Measurements from ENCODE around the gene CD302.

CD302 gene

DNA sequence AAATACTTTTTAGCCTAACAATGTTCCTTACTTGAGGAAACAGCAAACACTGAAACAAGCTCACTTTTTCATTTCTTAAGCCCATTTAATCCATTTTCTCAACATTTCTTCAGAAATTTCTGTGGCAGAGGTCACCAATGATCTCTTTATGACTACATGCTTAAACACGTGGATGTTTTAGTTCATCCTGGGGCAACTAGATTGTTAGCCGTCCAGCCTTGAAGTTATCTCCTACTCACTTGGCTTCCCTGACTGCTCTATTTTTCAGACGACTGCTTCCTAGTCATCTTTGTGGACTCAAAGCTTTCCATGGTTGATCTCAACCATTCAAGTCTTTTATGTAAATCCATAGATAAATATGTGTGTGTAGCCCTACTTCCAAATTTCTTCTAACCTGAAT, 24.1 kb downstream of the CD302 start:
- no peak overlapping the region for H3K4me3 ChIP-seq (ENCODE audit: low read depth in 1 of 2, low read length in 2 of 2)
- no peaks in the 10 kb centered on the region for H3K4me1 ChIP-seq (ENCODE audit: control insufficient read depth in 1 of 2, insufficient read depth in 2 of 2, low read length in 2 of 2)
- peaks cover 0 to 3% of the 10 kb centered on the region in 2 donors for H3K36me3 ChIP-seq (ENCODE audit: control insufficient read depth in 1 of 2, insufficient read depth in 2 of 2, low read length in 2 of 2)
- no peaks in the 10 kb centered on the region for H3K9me3 ChIP-seq (ENCODE audit: control insufficient read depth in 1 of 2, low read length in 2 of 2)
- no peaks in the 10 kb centered on the region for H3K27me3 ChIP-seq (ENCODE audit: low read depth, low read length)
- no peak overlapping the region for H3K27ac ChIP-seq (ENCODE audit: low read length)

DNA sequence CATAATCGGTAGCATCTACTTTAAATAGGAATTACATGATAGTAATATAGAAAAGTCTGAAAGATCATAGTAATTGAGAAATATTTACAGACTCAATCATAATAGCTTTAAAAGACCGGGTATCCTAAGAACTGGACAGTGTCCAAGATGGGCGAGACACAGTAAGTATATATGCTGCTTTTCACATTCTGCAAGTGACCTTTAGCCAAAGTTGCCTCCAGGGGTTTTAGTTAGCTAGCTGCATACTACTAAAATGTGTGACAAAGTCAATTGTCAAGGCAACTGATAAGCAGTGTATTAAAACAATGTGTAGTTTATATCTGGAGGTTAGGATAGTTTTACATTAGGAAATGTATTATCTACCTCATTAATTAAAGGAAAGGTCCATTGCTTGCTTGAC, 24.6 kb downstream of the CD302 start:
- Histone ChIP-seq H3K4me3 (ENCODE audit: low read depth in 1 of 2, low read length in 2 of 2) (no peak overlapping the region), H3K27ac (ENCODE audit: low read length) (no peak overlapping the region), H3K36me3 (ENCODE audit: control insufficient read depth in 1 of 2, insufficient read depth in 2 of 2, low read length in 2 of 2) (peaks cover 0 to 5% of the 10 kb centered on the region in 2 donors), H3K4me1 (ENCODE audit: control insufficient read depth in 1 of 2, insufficient read depth in 2 of 2, low read length in 2 of 2) (no peaks in the 10 kb centered on the region), H3K27me3 (ENCODE audit: low read depth, low read length) (no peaks in the 10 kb centered on the region), H3K9me3 (ENCODE audit: control insufficient read depth in 1 of 2, low read length in 2 of 2) (no peaks in the 10 kb centered on the region)

DNA sequence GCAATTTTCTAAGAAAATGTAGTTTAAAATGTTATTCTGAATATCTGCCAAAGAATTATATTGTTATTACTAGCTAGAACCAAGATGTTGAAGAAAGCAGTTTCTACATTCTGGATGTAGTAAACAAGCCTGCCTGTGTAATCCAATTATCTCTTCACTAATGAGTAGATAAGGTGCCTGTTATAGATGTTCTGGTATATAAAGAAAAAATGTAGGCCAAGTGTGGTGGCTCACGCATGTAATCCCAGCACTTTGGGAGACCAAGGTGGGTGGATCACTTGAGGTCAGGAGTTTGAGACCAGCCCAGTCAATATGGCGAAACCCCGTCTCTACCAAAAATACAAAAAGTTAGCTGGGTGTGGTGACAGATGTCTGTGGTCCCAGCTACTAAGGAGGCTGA, 28.9 kb downstream of the CD302 start:
- H3K4me3 ChIP-seq (ENCODE audit: low read depth in 1 of 2, low read length in 2 of 2), result no peak overlapping the region
- no peak overlapping the region for H3K27ac ChIP-seq (ENCODE audit: low read length)
- H3K9me3 ChIP-seq (ENCODE audit: control insufficient read depth in 1 of 2, low read length in 2 of 2), result no peaks in the 10 kb centered on the region
- H3K27me3 ChIP-seq (ENCODE audit: low read depth, low read length), result no peaks in the 10 kb centered on the region
- no peaks in the 10 kb centered on the region for H3K4me1 ChIP-seq (ENCODE audit: control insufficient read depth in 1 of 2, insufficient read depth in 2 of 2, low read length in 2 of 2)
- H3K36me3 ChIP-seq (ENCODE audit: control insufficient read depth in 1 of 2, insufficient read depth in 2 of 2, low read length in 2 of 2), result peaks cover 12% of the 10 kb centered on the region in 2 donors

- Histone ChIP-seq H3K9me3 (ENCODE audit: control insufficient read depth in 1 of 2, low read length in 2 of 2) (no peaks in the 10 kb centered on the region), H3K4me1 (ENCODE audit: control insufficient read depth in 1 of 2, insufficient read depth in 2 of 2, low read length in 2 of 2) (no peaks in the 10 kb centered on the region), H3K27me3 (ENCODE audit: low read depth, low read length) (no peaks in the 10 kb centered on the region), H3K36me3 (ENCODE audit: control insufficient read depth in 1 of 2, insufficient read depth in 2 of 2, low read length in 2 of 2) (peaks cover 37 to 51% of the 10 kb centered on the region in 2 donors), H3K27ac (ENCODE audit: low read length) (no peak overlapping the region), H3K4me3 (ENCODE audit: low read depth in 1 of 2, low read length in 2 of 2) (no peak overlapping the region)
Measured at GRCh38 chr2:159762075-159762474, 35.9 kb downstream of the CD302 start.

DNA sequence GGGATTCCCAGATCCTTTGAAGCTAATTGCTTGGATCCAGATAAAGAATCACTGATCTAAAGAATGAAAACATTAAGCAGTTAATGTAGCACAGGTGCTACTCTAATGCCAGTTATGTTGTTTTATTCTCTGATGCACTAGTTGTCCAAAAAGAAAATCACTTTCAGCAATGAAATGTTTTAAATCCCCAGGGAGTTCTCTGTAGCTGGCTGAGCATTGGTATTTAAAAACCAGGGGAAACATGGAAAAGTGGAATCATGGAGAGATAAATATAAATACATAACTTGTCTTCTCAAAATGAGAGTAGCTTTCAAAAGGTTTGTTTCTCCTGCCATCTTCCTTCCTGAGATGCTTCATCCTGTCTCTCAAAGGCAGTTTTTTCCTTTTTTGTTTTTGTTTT, 37.7 kb downstream of the CD302 start:
- Histone ChIP-seq H3K4me3 (ENCODE audit: low read depth in 1 of 2, low read length in 2 of 2) (no peak overlapping the region), H3K36me3 (ENCODE audit: control insufficient read depth in 1 of 2, insufficient read depth in 2 of 2, low read length in 2 of 2) (peaks cover 40 to 48% of the 10 kb centered on the region in 2 donors), H3K9me3 (ENCODE audit: control insufficient read depth in 1 of 2, low read length in 2 of 2) (no peaks in the 10 kb centered on the region), H3K4me1 (ENCODE audit: control insufficient read depth in 1 of 2, insufficient read depth in 2 of 2, low read length in 2 of 2) (no peaks in the 10 kb centered on the region), H3K27me3 (ENCODE audit: low read depth, low read length) (no peaks in the 10 kb centered on the region), H3K27ac (ENCODE audit: low read length) (no peak overlapping the region)

DNA sequence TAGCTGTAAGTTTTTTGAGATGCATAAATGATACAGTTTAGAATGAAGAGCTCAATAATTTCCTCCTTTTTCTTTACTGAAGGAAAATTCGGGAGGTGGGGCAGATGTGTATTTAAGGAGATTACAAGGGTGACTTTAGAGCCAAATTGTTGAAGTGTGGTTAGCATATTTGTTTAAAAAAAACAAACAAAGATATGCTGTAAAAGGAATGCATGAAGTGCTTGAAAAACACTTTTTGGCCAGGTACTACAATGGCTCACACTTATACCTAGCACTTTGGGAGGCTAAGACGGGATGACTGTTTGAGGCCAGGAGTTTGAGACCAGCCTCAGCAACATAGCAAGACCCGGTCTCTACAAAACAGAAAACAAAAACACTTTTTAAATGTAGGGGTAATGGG, 38.4 kb downstream of the CD302 start:
- peaks cover 36 to 44% of the 10 kb centered on the region in 2 donors for H3K36me3 ChIP-seq (ENCODE audit: control insufficient read depth in 1 of 2, insufficient read depth in 2 of 2, low read length in 2 of 2)
- no peaks in the 10 kb centered on the region for H3K9me3 ChIP-seq (ENCODE audit: control insufficient read depth in 1 of 2, low read length in 2 of 2)
- H3K27ac ChIP-seq (ENCODE audit: low read length), result no peak overlapping the region
- no peak overlapping the region for H3K4me3 ChIP-seq (ENCODE audit: low read depth in 1 of 2, low read length in 2 of 2)
- no peaks in the 10 kb centered on the region for H3K27me3 ChIP-seq (ENCODE audit: low read depth, low read length)
- H3K4me1 ChIP-seq (ENCODE audit: control insufficient read depth in 1 of 2, insufficient read depth in 2 of 2, low read length in 2 of 2), result peaks cover 0 to 5% of the 10 kb centered on the region in 2 donors

DNA sequence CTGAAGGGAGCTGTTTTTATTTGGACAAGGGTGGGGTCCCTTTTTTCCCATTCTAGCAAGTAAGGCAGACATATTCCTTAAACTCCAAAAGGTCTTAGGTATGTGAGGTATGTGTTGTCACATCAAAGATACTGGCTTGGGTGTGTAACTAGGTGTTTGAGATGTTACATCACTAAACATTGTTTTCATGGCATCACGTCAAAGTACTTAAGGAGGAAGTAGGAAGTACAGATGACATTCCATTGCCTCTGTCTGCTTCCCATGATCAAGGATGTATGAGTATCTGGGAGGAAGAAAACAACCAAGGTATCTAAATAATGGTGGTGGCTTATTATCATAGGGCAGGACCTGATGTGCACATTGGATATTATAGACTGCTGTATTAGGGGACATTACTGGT, 39.3 kb downstream of the CD302 start:
- Histone ChIP-seq H3K36me3 (ENCODE audit: control insufficient read depth in 1 of 2, insufficient read depth in 2 of 2, low read length in 2 of 2) (peaks cover 36 to 41% of the 10 kb centered on the region in 2 donors), H3K27me3 (ENCODE audit: low read depth, low read length) (no peaks in the 10 kb centered on the region), H3K27ac (ENCODE audit: low read length) (no peak overlapping the region), H3K4me1 (ENCODE audit: control insufficient read depth in 1 of 2, insufficient read depth in 2 of 2, low read length in 2 of 2) (peaks cover 0 to 5% of the 10 kb centered on the region in 2 donors), H3K9me3 (ENCODE audit: control insufficient read depth in 1 of 2, low read length in 2 of 2) (no peaks in the 10 kb centered on the region), H3K4me3 (ENCODE audit: low read depth in 1 of 2, low read length in 2 of 2) (no peak overlapping the region)

- H3K27ac ChIP-seq (ENCODE audit: low read length), result no peak overlapping the region
- H3K4me3 ChIP-seq (ENCODE audit: low read depth in 1 of 2, low read length in 2 of 2), result no peak overlapping the region
- H3K4me1 ChIP-seq (ENCODE audit: control insufficient read depth in 1 of 2, insufficient read depth in 2 of 2, low read length in 2 of 2), result peaks cover 0 to 5% of the 10 kb centered on the region in 2 donors
- peaks cover 36 to 37% of the 10 kb centered on the region in 2 donors for H3K36me3 ChIP-seq (ENCODE audit: control insufficient read depth in 1 of 2, insufficient read depth in 2 of 2, low read length in 2 of 2)
- no peaks in the 10 kb centered on the region for H3K9me3 ChIP-seq (ENCODE audit: control insufficient read depth in 1 of 2, low read length in 2 of 2)
- no peaks in the 10 kb centered on the region for H3K27me3 ChIP-seq (ENCODE audit: low read depth, low read length)
Measured at GRCh38 chr2:159758239-159758638, 39.8 kb downstream of the CD302 start.

DNA sequence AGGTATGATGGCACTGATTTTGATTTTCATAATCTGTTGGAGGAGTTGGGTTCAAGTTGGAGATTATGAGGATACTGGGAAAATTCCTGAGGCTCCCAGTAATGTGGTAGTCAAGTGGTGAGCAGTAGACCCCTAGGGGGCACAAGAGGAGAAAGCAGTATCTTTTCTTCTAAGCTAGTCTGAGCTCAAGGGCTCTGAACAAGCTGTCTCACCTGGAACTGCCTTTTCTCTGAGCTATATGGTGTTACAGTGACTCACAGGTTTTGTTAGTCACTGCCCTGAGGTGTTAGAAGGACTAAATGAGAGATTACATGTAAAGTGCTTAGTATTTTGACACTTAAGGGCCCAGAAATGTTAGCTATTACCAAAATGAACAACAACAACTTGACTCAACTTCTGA, 42.2 kb downstream of the CD302 start:
- no peaks in the 10 kb centered on the region for H3K9me3 ChIP-seq (ENCODE audit: control insufficient read depth in 1 of 2, low read length in 2 of 2)
- H3K27ac ChIP-seq (ENCODE audit: low read length), result no peak overlapping the region
- H3K27me3 ChIP-seq (ENCODE audit: low read depth, low read length), result no peaks in the 10 kb centered on the region
- H3K4me3 ChIP-seq (ENCODE audit: low read depth in 1 of 2, low read length in 2 of 2), result no peak overlapping the region
- H3K4me1 ChIP-seq (ENCODE audit: control insufficient read depth in 1 of 2, insufficient read depth in 2 of 2, low read length in 2 of 2), result peaks cover 0 to 9% of the 10 kb centered on the region in 2 donors
- peaks cover 29 to 44% of the 10 kb centered on the region in 2 donors for H3K36me3 ChIP-seq (ENCODE audit: control insufficient read depth in 1 of 2, insufficient read depth in 2 of 2, low read length in 2 of 2)

GRCh38 chr2:159755014-159755413, 43.0 kb downstream of the CD302 start:
- no peak overlapping the region for H3K27ac ChIP-seq (ENCODE audit: low read length)
- H3K9me3 ChIP-seq (ENCODE audit: control insufficient read depth in 1 of 2, low read length in 2 of 2), result no peaks in the 10 kb centered on the region
- H3K4me1 ChIP-seq (ENCODE audit: control insufficient read depth in 1 of 2, insufficient read depth in 2 of 2, low read length in 2 of 2), result peaks cover 0 to 9% of the 10 kb centered on the region in 2 donors
- H3K4me3 ChIP-seq (ENCODE audit: low read depth in 1 of 2, low read length in 2 of 2), result no peak overlapping the region
- H3K36me3 ChIP-seq (ENCODE audit: control insufficient read depth in 1 of 2, insufficient read depth in 2 of 2, low read length in 2 of 2), result peaks cover 29 to 39% of the 10 kb centered on the region in 2 donors
- H3K27me3 ChIP-seq (ENCODE audit: low read depth, low read length), result no peaks in the 10 kb centered on the region

GRCh38 chr2:159753797-159754196, 44.2 kb downstream of the CD302 start:
- peaks cover 27 to 28% of the 10 kb centered on the region in 2 donors for H3K36me3 ChIP-seq (ENCODE audit: control insufficient read depth in 1 of 2, insufficient read depth in 2 of 2, low read length in 2 of 2)
- H3K4me1 ChIP-seq (ENCODE audit: control insufficient read depth in 1 of 2, insufficient read depth in 2 of 2, low read length in 2 of 2), result peaks cover 0 to 9% of the 10 kb centered on the region in 2 donors
- no peak overlapping the region for H3K4me3 ChIP-seq (ENCODE audit: low read depth in 1 of 2, low read length in 2 of 2)
- H3K9me3 ChIP-seq (ENCODE audit: control insufficient read depth in 1 of 2, low read length in 2 of 2), result no peaks in the 10 kb centered on the region
- H3K27ac ChIP-seq (ENCODE audit: low read length), result no peak overlapping the region
- H3K27me3 ChIP-seq (ENCODE audit: low read depth, low read length), result no peaks in the 10 kb centered on the region

DNA sequence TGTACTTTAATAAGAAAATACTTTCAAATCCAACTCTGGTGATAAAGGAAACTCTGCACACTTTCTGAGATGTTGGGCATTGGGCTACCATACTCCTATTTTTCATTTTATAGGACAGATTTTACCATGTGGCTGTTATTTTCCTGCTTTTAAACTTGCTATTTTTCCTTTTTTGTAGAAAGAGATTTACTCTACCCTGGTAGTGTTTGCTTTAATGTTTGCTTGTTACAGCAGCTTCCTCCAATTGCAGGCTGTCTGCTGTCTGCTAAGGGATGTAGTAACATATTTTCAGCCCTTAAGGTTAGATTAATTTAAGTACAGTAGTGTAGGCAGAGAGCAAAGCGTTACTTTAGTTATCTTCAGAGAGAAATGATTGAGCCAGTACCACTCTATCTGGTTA, 47.1 kb downstream of the CD302 start:
- peaks cover 30 to 39% of the 10 kb centered on the region in 2 donors for H3K36me3 ChIP-seq (ENCODE audit: control insufficient read depth in 1 of 2, insufficient read depth in 2 of 2, low read length in 2 of 2)
- H3K9me3 ChIP-seq (ENCODE audit: control insufficient read depth in 1 of 2, low read length in 2 of 2), result no peaks in the 10 kb centered on the region
- H3K27ac ChIP-seq (ENCODE audit: low read length), result no peak overlapping the region
- no peak overlapping the region for H3K4me3 ChIP-seq (ENCODE audit: low read depth in 1 of 2, low read length in 2 of 2)
- peaks cover 0 to 9% of the 10 kb centered on the region in 2 donors for H3K4me1 ChIP-seq (ENCODE audit: control insufficient read depth in 1 of 2, insufficient read depth in 2 of 2, low read length in 2 of 2)
- H3K27me3 ChIP-seq (ENCODE audit: low read depth, low read length), result no peaks in the 10 kb centered on the region
